Ovary (tissue), 3 donors: ENCODE measurements around the gene SOX15.

Experiments used
- EP300 ChIP-seq: sonication (generic); formaldehyde crosslinking; IDR thresholded peaks from one replicate; pipeline ENCODE4 v1.6.1; 2017; ENCODE audit warnings: antibody characterized with exemption
- TF ChIP-seq, protein P1 (sequence below), 3 donors: fragments of 450-650 bp in 2 of 3; fragments of 200-600 bp in 1 of 3; IDR thresholded peaks; one replicate each; pipeline versions ENCODE4 v1.5.1 to v1.8.0; 2016 to 2022; ENCODE audit warnings: antibody characterized with exemption in 3 of 3, mild to moderate bottlenecking in 1 of 3
- donor health status: DM: no; HTN: no; CAD: no.

DNA sequence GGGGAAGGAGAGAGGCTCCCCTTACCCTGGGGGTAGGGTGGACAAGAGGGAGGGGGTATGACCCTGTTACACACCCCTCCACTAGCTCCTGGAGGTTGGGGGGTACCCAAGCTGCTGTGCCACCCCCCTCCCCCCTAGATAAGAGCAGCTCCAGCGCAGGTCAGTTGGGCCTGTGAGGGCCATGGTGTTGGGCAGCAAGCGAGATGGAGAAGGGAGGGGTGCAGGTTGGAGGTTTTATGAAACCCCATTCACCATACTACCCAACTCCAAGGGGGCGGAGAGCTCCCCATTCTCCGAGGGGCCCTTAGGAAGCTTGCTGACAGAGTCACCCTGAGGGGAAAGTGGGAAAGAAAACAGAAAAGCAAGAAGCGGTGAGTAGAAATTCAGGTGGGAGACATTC is 1.7 kb upstream of the SOX15 start:
- no peak for TF ChIP-seq EP300
- TF ChIP-seq, protein P1, sequence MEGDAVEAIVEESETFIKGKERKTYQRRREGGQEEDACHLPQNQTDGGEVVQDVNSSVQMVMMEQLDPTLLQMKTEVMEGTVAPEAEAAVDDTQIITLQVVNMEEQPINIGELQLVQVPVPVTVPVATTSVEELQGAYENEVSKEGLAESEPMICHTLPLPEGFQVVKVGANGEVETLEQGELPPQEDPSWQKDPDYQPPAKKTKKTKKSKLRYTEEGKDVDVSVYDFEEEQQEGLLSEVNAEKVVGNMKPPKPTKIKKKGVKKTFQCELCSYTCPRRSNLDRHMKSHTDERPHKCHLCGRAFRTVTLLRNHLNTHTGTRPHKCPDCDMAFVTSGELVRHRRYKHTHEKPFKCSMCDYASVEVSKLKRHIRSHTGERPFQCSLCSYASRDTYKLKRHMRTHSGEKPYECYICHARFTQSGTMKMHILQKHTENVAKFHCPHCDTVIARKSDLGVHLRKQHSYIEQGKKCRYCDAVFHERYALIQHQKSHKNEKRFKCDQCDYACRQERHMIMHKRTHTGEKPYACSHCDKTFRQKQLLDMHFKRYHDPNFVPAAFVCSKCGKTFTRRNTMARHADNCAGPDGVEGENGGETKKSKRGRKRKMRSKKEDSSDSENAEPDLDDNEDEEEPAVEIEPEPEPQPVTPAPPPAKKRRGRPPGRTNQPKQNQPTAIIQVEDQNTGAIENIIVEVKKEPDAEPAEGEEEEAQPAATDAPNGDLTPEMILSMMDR (IDR thresholded peaks at IDR 0.05) = no peak
